Measurements from ENCODE around the gene UBE2L5.
"Not testable (repeated sequence)": the region's sequence is repeated elsewhere in the genome, so short reads cannot be mapped to it uniquely, and the experiment has no call there.

UBE2L5 gene

DNA sequence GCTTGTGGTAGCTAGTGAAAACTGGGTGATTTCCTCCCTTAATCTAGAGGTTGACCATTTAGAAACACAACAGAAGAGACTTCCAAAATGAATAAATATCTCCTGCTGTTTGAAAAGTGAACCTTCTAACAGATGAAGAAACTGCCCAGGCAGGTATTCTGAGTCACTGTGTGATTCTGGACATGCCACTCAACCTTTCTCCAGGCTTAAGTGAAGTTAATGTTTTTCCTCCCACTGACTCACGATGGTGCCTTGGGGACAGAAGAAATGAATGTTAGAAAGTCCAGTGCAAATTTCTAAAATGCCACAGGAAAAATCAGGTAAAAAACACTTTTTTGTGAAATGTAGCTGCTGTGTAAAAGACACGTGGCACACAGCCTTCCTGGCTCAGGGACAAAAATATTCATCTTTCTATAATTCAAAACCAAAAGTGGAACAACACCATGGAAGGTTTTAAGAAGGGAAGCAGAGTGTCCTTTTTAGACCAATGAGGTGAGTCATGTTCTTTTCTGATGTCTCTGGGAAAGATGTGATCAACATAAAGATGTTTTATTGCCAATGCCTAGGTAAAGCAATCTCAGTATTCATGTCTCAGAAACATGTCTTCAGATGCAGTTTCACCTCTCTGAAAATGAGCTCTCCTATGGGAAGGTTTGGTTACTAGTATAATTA lies 9.1 kb downstream of the UBE2L5 start:
- DNase-seq = no peak
- in situ Hi-C loops (cut with MboI; ENCODE audit: low pct_unique_long_range_greater_than_20kb, low sequenced_read_pairs) = no loop called here

GRCh38 chr13:30435911-30436451 lies 13.7 kb downstream of the UBE2L5 start:
- no peak for DNase-seq
- in situ Hi-C loops (cut with MboI; ENCODE audit: low pct_unique_long_range_greater_than_20kb, low sequenced_read_pairs) = no loop called here

- in situ Hi-C loops (cut with MboI; ENCODE audit: low pct_unique_long_range_greater_than_20kb, low sequenced_read_pairs) = no loop called here
These were observed 14.9 kb downstream of the UBE2L5 start for GRCh38 chr13:30437177-30437576.

DNA sequence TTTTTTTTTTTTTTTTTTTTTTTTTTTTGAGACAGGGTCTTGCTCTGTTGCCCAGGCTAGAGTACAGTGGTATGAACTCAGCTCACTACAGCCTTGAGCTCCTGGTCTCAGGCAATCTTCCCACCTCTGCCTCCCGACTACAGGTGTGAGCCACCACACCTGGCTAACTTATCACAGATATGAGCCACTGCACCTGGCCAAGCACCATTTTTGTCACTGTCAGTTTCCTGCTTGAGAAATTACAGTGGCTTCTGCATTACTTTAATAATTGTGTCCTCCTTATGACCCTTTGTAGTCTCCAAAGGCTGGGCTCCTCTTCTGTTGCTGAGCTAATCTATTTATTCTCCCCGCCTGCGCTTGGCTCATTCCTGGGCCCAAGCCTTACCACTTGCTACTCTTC lies 16.0 kb downstream of the UBE2L5 start:
- DNase-seq = no peak
- in situ Hi-C loops (cut with MboI; ENCODE audit: low pct_unique_long_range_greater_than_20kb, low sequenced_read_pairs) = no loop called here

More at GRCh38 chr13:30437177-30437576, 14.9 kb downstream of the UBE2L5 start:
- no peak for DNase-seq

- in situ Hi-C loops (cut with MboI; ENCODE audit: low pct_unique_long_range_greater_than_20kb, low sequenced_read_pairs) = no loop called here
- no peak for DNase-seq
These were observed 18.8 kb downstream of the UBE2L5 start for GRCh38 chr13:30440910-30441703.

DNA sequence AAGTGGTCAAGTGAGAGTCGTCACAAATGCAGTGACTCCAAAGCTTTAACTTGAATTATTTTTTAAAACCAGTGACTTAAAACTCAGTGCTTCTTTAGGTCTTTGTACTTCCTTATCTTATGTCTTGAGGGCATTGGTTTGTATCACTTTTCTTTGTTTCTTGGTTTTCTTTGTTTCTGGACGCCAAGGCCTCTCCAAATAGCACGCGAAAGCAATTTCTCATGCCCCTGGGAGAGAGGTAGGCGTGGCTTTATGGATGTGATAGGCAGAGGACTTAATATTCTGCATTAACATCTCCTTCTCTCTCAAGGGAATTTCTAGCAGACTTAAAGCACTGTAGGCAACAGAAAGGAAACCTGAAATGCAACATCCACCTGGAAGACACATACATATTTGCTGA lies 20.6 kb downstream of the UBE2L5 start:
- in situ Hi-C loops (cut with MboI; ENCODE audit: low pct_unique_long_range_greater_than_20kb, low sequenced_read_pairs) = no loop called here
- no peak for DNase-seq

DNA sequence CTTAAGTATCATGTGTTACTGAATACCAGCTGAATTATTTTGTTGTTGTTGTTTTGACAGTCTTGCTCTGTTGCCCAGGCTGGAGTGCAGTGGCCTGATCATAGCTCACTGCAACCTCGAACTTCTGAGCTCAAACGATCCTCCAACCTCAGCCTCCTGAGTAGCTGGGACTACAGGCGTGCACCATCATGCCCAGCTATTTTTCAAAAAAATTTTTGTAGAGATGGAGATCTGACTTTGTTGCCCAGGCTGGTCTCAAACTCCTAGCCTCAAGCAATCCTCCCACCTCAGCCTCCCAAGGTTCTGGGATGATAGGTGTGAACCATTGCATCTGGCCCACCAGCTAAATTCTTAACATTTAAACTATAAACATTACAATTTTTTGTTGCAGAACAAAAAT lies 21.2 kb downstream of the UBE2L5 start:
- in situ Hi-C loops (cut with MboI; ENCODE audit: low pct_unique_long_range_greater_than_20kb, low sequenced_read_pairs); DNase-seq: not testable (repeated sequence)

DNA sequence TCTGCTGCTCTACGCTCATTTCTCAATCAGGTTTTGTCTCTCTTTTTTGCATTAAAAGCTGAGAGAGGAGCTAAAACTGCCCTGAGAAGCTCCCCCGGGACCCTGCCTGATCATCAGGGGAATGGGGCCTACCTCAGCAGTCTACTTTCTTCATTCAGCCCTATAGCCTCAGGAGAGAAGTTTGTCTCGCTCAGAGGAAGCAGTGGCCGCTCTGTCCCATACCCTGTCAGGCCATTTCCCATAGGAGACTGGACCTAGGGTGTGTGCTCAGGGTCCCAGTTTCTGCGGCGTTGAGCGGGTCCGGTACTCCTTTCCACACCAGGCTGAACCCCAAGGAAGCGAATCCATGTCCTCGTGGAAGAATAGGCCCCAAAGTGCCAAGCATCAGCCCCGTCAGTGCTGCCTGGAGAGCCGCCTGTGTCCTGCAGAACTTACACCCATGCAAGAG lies 21.7 kb downstream of the UBE2L5 start:
- in situ Hi-C loops (cut with MboI; ENCODE audit: low pct_unique_long_range_greater_than_20kb, low sequenced_read_pairs) = no loop called here
- DNase-seq = no peak

DNA sequence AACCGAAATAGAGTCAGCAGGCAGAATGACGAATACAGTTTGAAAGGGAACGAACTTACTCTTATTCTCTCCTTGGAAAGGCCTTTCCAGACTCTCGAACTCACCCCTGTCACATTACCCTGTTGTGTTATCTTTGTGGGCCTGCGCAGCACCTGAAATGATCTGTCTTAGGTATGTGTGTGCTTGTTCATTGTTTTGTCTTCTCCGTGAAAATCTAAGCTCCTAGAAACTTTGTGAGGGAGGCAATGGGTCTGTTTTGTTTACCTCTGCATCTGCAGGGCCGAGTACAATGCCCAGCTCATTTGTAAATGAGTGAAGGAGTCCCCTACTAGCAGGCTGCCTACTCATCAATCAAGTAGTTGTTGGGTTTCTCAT lies 23.8 kb downstream of the UBE2L5 start:
- in situ Hi-C loops (cut with MboI; ENCODE audit: low pct_unique_long_range_greater_than_20kb, low sequenced_read_pairs) = no loop called here
- no peak for DNase-seq

- in situ Hi-C loops (cut with MboI; ENCODE audit: low pct_unique_long_range_greater_than_20kb, low sequenced_read_pairs) = no loop called here
- no peak for DNase-seq
These were observed 26.1 kb downstream of the UBE2L5 start for GRCh38 chr13:30448441-30448840.

DNA sequence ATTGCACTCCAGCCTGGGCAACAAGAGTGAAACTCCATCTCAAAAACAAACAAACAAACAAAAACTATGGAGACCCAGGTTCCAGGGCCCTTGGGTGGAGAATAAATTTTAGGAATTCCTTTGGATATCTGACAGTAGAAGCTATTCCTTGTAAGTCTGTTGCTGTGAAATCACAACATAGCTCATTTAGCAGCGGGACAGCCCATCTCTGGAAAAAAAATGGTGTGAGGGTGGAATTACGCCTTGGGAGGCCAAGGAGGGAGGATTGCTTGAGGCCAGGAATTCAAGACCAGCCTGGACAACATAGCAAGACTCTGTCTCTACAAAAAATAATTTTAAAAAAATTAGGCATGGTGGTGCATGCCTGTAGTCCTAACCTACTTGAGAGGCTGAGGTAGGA lies 27.8 kb downstream of the UBE2L5 start:
- DNase-seq = no peak
- in situ Hi-C loops (cut with MboI; ENCODE audit: low pct_unique_long_range_greater_than_20kb, low sequenced_read_pairs) = no loop called here

GRCh38 chr13:30451476-30451875 lies 29.2 kb downstream of the UBE2L5 start:
- in situ Hi-C loops (cut with MboI; ENCODE audit: low pct_unique_long_range_greater_than_20kb, low sequenced_read_pairs); DNase-seq: not testable (repeated sequence)

DNA sequence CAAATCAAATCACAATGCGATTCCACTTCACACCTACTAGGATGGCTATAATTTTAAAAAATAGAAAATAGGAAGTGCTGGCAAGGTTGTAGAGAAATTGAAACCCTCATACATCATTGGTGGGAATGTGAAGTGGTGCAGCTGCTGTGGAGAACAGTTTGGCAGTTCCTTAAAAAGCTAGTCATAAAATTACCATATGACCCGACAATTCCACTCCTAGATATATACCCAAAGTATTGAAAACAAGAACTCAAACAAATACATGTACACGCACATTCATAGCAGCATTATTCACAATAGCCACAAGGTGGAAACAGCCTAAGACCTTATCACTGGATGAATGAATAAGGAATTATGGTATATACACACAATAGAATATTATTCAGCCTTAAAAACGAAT lies 31.4 kb downstream of the UBE2L5 start:
- in situ Hi-C loops (cut with MboI; ENCODE audit: low pct_unique_long_range_greater_than_20kb, low sequenced_read_pairs) = no loop called here
- peak; percentile 71 for DNase-seq

DNA sequence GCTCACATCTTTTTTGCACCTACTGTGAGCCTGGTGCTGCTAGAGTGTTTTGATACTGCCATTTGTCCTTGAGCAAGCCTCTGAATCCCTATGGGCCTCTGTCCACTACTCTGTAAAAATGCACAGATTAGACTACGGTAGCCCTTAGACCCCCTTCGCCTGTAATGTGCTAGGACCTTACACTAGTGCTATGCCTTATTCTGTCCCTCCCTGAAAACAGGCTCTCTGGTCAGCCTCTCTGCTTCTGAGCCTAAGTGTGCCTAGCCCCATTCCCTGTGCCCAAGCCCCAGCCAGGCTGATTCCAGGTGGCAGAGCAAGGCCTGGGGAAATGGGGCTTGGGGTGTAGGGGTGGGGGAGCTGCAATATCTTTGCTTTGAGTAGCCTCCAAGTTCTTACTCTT lies 32.7 kb downstream of the UBE2L5 start:
- no peak for DNase-seq
- in situ Hi-C loops (cut with MboI; ENCODE audit: low pct_unique_long_range_greater_than_20kb, low sequenced_read_pairs) = no loop called here

GRCh38 chr13:30456290-30456689 lies 34.0 kb downstream of the UBE2L5 start:
- in situ Hi-C loops (cut with MboI; ENCODE audit: low pct_unique_long_range_greater_than_20kb, low sequenced_read_pairs) = no loop called here
- DNase-seq = no peak

DNA sequence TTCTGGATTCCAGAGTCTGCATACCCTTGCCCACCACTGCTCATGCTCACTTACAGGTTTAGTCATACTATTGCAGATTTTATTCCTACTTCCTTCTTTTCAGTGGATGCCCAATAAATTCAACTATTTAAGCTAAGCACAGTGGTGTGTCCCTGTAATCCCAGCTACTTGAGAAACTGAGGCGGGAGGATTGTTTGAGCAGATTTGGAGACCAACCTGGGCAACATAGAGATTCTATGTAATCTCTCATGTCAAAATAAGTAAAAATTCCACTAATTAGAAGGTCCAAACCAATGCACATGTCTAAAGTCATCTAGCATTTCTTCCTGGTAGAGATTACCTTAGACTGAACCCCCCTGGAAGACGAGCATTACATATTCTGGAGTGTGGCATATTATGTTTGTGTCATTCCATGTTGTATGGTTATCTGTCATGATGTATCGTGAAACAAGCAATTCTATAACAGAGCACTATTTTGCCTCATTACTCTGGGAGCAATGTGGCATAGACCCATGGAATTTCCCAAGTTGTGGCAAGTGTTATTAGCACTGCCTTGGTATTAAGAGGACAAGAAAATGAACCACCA lies 35.1 kb downstream of the UBE2L5 start:
- DNase-seq = no peak
- in situ Hi-C loops (cut with MboI; ENCODE audit: low pct_unique_long_range_greater_than_20kb, low sequenced_read_pairs) = no loop called here

DNA sequence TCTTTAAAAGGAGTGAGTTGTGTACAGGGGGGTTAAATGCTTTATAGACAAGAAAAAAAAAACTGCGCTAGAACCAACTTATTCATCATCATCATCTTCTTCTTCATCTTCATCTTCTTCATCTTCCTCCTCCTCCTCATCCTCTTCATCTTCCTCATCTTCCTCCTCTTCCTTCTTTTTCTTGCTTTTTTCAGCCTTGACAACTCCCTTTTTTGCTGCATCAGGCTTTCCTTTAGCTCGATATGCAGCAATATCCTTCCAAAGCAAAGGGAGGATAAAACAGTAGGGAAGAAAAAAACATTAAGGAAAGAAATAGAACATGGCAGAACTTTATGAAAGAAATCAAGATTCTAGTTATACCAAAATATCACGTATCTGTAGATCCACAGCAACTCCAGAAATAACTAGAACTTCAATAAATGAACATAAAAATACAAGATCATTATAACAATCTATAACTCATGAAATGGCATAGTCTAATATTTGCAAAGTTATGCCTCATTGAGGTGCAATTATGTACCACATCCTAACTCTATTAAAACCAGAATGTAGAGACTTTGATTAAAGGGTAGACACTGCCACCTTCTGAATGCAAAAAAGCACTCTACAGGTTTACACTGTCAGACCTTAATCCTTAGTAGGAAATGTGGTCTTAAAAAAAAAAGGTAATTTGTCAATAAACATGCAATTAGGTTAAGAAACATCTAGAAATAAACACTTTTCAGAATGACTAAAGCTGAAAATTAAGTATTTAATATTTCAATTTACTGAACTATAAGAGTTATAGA lies 39.2 kb downstream of the UBE2L5 start:
- in situ Hi-C loops (cut with MboI; ENCODE audit: low pct_unique_long_range_greater_than_20kb, low sequenced_read_pairs); DNase-seq: not testable (repeated sequence)

DNA sequence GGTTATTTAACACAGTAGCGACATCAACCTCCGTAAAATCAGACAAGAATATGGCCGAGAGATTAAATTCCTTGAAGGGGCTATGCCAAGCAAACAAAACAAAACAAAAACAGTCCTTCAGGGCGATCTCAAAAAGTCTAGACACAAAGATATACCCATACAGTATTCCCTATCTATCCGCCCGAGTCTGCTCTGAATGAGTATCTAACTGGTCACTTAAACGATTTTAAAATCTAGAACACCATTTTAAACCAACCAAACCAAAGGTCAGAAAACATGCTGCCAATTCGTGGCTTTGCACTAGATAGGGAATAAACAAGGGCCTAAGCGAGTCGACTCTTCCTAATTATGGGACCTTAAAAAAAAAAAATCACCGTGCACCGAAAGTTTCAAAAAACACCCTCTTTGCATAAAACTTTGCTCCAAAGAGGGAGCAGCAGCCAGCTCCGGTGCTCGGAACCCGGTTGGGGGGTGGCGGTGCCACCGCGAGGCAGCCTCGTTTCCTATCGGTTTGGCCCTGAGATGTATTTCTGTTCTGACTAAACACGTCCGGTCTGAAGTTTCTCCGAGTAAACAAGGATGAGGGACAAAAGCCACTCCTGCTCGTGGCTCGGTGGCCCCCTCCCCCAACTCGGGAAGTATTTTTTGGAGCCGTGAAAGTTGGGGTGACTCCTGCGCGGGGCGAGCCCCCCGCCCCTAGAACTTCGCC lies 41.6 kb downstream of the UBE2L5 start:
- in situ Hi-C loops (cut with MboI; ENCODE audit: low pct_unique_long_range_greater_than_20kb, low sequenced_read_pairs) = no loop called here
- DNase-seq = peak; percentile 66
